GM06990 (cell line): ENCODE data around the gene CLEC4G.
A peak's percentile ranks its signal among the peaks of the same experiment; 100 is the strongest.

Source experiments
- DNase-seq: peaks from one replicate; pipeline ENCODE4 v3.0.0-alpha.2; 2011; ENCODE audit not compliant: insufficient read length; ENCODE audit errors: extremely low read depth
- H3K27me3 ChIP-seq: replicated peaks from 2 replicates; pipeline ENCODE4 v1.6.0; 2011; ENCODE audit warnings: low read length; ENCODE audit not compliant: control insufficient read depth, insufficient read depth
- H3K36me3 ChIP-seq: 2 replicates; pipeline ENCODE4 v1.5.1; 2011; ENCODE audit warnings: low read length; ENCODE audit not compliant: control insufficient read depth, insufficient read depth
- H3K4me3 ChIP-seq: replicated peaks from 2 replicates; pipeline ENCODE4 v1.5.1; 2011; ENCODE audit warnings: low read depth, mild to moderate bottlenecking, control low read depth, low read length
- CTCF ChIP-seq: IDR thresholded peaks from 2 replicates; pipeline ENCODE4 v1.5.1; 2011; ENCODE audit warnings: low read length, control low read depth, mild to moderate bottlenecking, inconsistent platforms; ENCODE audit not compliant: insufficient read depth, poor library complexity, severe bottlenecking

The CLEC4G gene

GRCh38 chr19:7706188-7706954 is 25.5 kb downstream of the CLEC4G start:
- no peak for TF ChIP-seq CTCF
- H3K27me3 ChIP-seq: no peaks in the 10 kb centered on the region
- no peak overlapping the region for H3K4me3 ChIP-seq
- H3K36me3 ChIP-seq: no peaks in the 10 kb centered on the region
- DNase-seq: no peak

- Histone ChIP-seq H3K27me3 (no peaks in the 10 kb centered on the region), H3K4me3 (no peak overlapping the region), H3K36me3 (no peaks in the 10 kb centered on the region)
- DNase-seq: peak; percentile 85
- TF ChIP-seq CTCF: no peak
These were observed 26.3 kb downstream of the CLEC4G start for GRCh38 chr19:7705387-7706187.

- no peak overlapping the region for H3K4me3 ChIP-seq
- no peak for DNase-seq
- H3K36me3 ChIP-seq: no peaks in the 10 kb centered on the region; the same call in 1 of the 2 replicates
- H3K27me3 ChIP-seq: no peaks in the 10 kb centered on the region
- no peak for TF ChIP-seq CTCF
These were observed 27.4 kb downstream of the CLEC4G start for GRCh38 chr19:7704280-7705060.

- Histone ChIP-seq H3K36me3 (peaks cover 7% of the 10 kb centered on the region), H3K4me3 (no peak overlapping the region), H3K27me3 (no peaks in the 10 kb centered on the region)
- no peak for DNase-seq
- no peak for TF ChIP-seq CTCF
These were observed 28.6 kb downstream of the CLEC4G start for GRCh38 chr19:7703332-7703731.

- no peaks in the 10 kb centered on the region for H3K27me3 ChIP-seq
- TF ChIP-seq CTCF: no peak
- peak; percentile 88 for DNase-seq
- H3K4me3 ChIP-seq: peak within 1 kb of the TSS; percentile 81
- H3K36me3 ChIP-seq: peaks cover 18% of the 10 kb centered on the region
These were observed 30.1 kb downstream of the CLEC4G start, which contains the start of gene FCER2 for GRCh38 chr19:7701654-7702457. Gene FCER2, minus strand, starts transcription at chr19:7702131. Its CDS starts 2,371 bp downstream, at chr19:7699760.
